GM18951 (cell line): ENCODE data around the gene PSKH1.
A peak's percentile ranks its signal among the peaks of the same experiment; 100 is the strongest.

Source experiments
- POLR2A ChIP-seq: IDR thresholded peaks from 4 replicates; pipeline ENCODE4 v1.6.1; 2011; ENCODE audit warnings: mild to moderate bottlenecking; ENCODE audit not compliant: insufficient read length, insufficient read depth; ENCODE audit errors: extremely low read depth
- in situ Hi-C: fragments of 300-500 bp; cut with MboI; formaldehyde crosslinking; loops from one replicate; pipeline ENCODE4 v1.12.0; 2022; ENCODE audit warnings: low sequenced_read_pairs, mixed read lengths, inconsistent platforms; ENCODE audit not compliant: unreplicated experiment

Gene PSKH1

GRCh38 chr16:67892899-67893742, at the start of gene PSKH1:
PSKH1 (plus strand) TSS chr16:67893254; CDS start chr16:67908750, 15,496 bp downstream.
- TF ChIP-seq POLR2A, result peak; percentile 86
- in situ Hi-C loops, result no loop called here

DNA sequence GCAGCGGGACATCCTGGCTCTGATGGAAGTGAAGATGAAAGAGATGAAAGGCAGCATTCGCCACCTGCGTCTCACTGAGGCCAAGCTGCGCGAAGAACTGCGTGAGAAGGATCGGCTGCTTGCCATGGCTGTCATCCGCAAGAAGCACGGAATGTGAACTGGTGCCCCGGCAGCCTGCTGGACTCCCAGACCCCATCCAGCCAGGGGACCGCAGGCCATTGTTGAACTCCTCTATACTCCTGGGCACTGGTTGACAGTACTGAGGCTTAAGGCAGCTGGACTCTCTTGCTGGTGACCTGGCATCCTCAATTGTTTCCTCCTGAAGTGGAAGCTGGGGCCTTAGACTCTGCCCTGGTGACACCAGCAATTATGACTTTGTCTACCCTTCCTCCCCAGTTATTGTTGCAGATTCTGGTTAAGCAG, 49.7 kb upstream of the PSKH1 start:
- TF ChIP-seq POLR2A, result no peak
- in situ Hi-C loops, result no loop called here

DNA sequence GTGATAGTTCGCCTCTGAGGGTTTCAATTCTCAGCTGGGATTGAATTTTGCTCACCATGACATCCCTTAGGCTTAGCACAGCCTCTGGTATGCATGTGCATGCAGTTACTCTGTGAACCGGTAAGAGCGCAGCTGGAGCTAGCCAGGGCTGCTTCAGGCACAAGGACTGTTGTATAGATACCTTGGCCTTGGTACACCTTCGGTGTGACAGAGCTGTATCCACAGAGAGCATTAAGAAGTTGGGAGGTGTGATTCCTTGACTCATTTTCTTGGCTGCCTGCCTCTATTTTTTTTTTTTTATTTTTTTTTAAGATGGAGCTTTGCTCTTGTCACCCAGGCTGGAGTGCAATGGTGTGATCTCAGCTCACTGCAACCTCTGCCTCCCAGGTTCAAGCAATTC, 48.6 kb upstream of the PSKH1 start:
- in situ Hi-C loops, result no loop called here

GRCh38 chr16:67845291-67846062, 47.6 kb upstream of the PSKH1 start:
- in situ Hi-C loops, result no loop called here
- no peak for TF ChIP-seq POLR2A

More for the DNA sequence above, 48.6 kb upstream of the PSKH1 start:
- no peak for TF ChIP-seq POLR2A

GRCh38 chr16:67846063-67846319, 47.1 kb upstream of the PSKH1 start:
- no peak for TF ChIP-seq POLR2A
- in situ Hi-C loops, result no loop called here

DNA sequence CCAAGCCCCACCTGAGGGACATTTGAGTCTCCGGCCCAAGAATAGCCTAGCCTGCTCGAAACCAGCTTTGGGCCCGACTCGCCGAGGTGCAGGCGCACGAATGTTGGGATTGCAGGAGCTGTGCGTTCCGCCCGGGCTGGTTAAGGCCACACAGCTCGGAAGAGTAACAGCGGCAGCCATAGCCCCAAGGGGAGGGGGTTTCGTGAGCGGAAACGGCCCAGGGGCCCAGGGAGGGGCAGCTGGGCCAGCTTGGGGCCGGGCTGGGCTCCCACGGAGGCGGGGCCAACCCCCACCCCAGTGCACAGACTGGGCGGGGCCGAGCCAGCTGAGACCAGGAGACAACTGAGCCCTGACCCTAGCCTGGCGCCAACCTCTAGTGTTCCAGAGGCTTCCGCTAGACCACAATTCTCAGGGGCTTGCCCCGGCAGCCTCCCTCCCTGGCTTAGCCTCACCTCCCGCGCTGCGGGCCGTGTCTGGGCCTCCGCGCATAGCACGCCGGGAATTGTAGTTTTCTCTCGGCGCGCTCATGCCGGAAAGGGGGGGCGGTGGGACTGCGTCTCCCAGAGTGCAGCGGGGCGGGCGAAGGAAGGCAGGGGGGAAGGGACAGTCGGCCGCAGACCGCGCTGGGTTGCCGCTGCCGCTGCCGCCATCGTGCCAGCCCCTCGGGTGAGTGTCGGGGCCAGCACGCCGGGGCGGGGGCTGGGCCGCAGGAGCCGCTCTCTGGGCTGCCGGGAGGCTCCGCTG, 46.6 kb upstream of the PSKH1 start, which contains the start of gene NUTF2:
Gene NUTF2, plus strand, starts transcription at position 614 of the 744 bp plus-strand sequence. CDS start 18,198 bp downstream, outside the sequence.
- TF ChIP-seq POLR2A, result peak; percentile 71
- in situ Hi-C loops, result no loop called here

DNA sequence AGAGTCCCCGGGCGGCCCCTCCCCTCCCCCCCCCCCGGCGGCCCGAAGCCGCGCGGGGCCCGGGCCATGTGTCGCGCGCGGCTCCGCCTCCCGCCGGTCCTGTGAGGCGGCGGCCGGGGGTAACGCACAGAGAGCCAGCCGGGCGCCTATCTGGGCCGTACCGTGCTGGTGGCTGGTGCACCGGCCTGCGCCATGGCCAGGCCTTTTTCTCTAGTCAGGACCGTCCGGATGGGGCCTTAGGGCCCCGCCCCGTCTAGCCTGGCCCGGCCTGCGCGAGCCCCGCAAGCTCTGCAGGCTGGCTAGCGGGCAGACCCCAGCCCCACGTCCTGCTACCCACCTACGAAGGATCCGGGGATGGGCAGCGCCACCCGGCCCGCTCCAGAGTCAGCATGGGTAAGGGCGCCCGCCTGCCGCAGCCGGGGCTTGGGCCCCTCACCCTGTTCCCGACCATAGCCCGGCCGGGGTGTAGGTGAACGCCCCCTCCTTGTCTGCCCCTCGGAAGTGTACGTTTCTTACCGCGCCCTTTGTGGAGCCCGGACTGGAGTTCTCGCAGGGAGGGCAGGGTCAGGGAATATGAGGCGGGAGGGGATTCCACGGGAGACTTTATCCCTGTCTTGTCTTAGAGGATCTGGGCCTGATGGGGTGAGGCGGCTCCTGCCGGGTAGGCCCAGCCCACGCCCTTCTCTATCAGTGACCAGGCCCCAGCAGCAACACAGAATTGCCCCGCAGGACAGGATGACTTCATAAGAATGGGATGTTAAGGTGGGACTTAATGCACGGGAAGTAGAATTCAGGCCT, 45.8 kb upstream of the PSKH1 start, which contains the start of gene CENPT:
Gene CENPT, minus strand, starts transcription at position 630 of the 798 bp plus-strand sequence. CDS start 13,834 bp downstream, outside the sequence.
- no peak for TF ChIP-seq POLR2A
- in situ Hi-C loops, result no loop called here

GRCh38 chr16:67848118-67848517, 44.9 kb upstream of the PSKH1 start:
- in situ Hi-C loops, result no loop called here
- TF ChIP-seq POLR2A, result no peak

- TF ChIP-seq POLR2A, result no peak
- in situ Hi-C loops, result no loop called here
Observed at GRCh38 chr16:67853670-67854069, 39.4 kb upstream of the PSKH1 start.

DNA sequence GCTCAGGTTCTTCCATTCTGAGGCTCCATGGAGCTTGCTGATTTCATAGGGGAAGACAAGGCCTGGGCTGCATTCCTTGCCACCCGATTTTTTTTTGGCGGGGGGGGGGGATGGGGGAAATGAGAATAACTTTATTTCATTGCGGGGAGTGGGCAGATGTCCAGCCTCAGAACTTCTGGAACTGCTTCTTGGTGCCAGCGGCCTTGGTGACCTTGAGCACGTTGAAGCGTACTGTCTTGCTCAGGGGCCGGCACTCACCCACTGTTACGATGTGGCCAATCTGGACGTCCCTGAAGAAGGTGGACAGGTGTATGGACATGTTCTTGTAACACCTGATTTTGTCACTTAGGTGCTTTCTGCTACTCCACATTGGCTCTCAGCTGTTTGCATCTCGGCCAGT, 37.3 kb upstream of the PSKH1 start:
- in situ Hi-C loops, result no loop called here
- TF ChIP-seq POLR2A, result no peak

- TF ChIP-seq POLR2A, result no peak
- in situ Hi-C loops, result no loop called here
Observed at GRCh38 chr16:67856927-67857546, 36.0 kb upstream of the PSKH1 start.
